Colonic mucosa (tissue), 4 donors: Measurements from ENCODE around the gene NINJ1. TPM values are rescaled to one million over a fixed set of nuclear protein-coding genes. Genes with fewer than 3 reads are reported as not detected.
A peak's percentile ranks its signal among the peaks of the same experiment; 100 is the strongest.

Source experiments
- DNase-seq: peaks from one replicate; pipeline ENCODE4 v3.0.0-alpha.2; 2020
- H3K27ac ChIP-seq: fragments of 200-600 bp; one replicate; pipeline ENCODE4 v1.8.0; 2021
- H3K27me3 ChIP-seq: fragments of 200-600 bp; one replicate; pipeline ENCODE4 v1.8.0; 2021
- H3K36me3 ChIP-seq: fragments of 200-600 bp; one replicate; pipeline ENCODE4 v1.8.0; 2021
- H3K4me1 ChIP-seq: fragments of 200-600 bp; one replicate; pipeline ENCODE4 v1.8.0; 2021; ENCODE audit warnings: mild to moderate bottlenecking
- H3K4me3 ChIP-seq: fragments of 200-600 bp; one replicate; pipeline ENCODE4 v1.8.0; 2021
- H3K9ac ChIP-seq, 2 donors: one replicate each; pipeline ENCODE4 v1.7.0; 2013; ENCODE audit warnings: control low read depth in 2 of 2, low read depth in 2 of 2, low read length in 2 of 2
- H3K9me3 ChIP-seq: fragments of 200-600 bp; one replicate; pipeline ENCODE4 v1.8.0; 2021
- intact Hi-C: fragments of 100-400 bp; cut with DNase I; formaldehyde crosslinking; loops from one replicate; pipeline ENCODE4 v1.14.1; 2022
- total RNA-seq, 2 donors: library from RNA; stranded (reverse); fragmentation: NEBNext Ultra II Directional in 1 of 2; extraction: Animal tissue kit (Norgen Biotek cat#: 25700) in 1 of 2; gene quantifications; one replicate each; pipeline ENCODE4 v1.2.1, GENCODE V29; 2021
- TF ChIP-seq, protein P1 (sequence below): fragments of 200-600 bp; IDR thresholded peaks from one replicate; pipeline ENCODE4 v1.8.0; 2022; ENCODE audit warnings: antibody characterized with exemption, mild to moderate bottlenecking
- donor health status: healthy.
- donor health status: DM: no; HTN: no; CAD: no.
- donor health status: DM: no; HTN: no; CAD: no.

Gene NINJ1
- total RNA-seq, 2 donors from 2014 or later, result 24.5 to 29.4 TPM

DNA sequence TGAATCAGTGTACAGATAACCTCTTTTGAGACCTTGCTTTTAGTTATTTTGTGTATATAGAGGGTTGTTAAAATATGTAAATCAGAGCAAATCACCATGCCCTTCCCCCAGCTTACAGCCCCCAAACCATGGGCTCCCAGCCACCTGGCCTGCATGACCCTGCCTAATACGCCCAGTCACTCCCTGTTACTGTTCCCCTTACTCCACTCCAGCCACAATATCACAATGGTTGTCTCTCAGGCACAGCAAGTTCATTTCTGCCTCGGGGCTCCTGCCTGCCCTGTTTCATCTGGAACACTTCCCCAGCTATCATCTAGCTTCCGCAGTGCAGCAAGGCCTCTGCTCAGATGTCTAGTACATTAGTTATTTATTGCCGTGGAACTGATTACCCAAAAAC is 43.0 kb downstream of the NINJ1 start:
- intact Hi-C loops, result no loop called here
- no peak overlapping the region for H3K4me3 ChIP-seq
- DNase-seq, result peak; percentile 15
- no peak overlapping the region for H3K9ac ChIP-seq
- H3K36me3 ChIP-seq, result no peaks in the 10 kb centered on the region
- TF ChIP-seq, protein P1, sequence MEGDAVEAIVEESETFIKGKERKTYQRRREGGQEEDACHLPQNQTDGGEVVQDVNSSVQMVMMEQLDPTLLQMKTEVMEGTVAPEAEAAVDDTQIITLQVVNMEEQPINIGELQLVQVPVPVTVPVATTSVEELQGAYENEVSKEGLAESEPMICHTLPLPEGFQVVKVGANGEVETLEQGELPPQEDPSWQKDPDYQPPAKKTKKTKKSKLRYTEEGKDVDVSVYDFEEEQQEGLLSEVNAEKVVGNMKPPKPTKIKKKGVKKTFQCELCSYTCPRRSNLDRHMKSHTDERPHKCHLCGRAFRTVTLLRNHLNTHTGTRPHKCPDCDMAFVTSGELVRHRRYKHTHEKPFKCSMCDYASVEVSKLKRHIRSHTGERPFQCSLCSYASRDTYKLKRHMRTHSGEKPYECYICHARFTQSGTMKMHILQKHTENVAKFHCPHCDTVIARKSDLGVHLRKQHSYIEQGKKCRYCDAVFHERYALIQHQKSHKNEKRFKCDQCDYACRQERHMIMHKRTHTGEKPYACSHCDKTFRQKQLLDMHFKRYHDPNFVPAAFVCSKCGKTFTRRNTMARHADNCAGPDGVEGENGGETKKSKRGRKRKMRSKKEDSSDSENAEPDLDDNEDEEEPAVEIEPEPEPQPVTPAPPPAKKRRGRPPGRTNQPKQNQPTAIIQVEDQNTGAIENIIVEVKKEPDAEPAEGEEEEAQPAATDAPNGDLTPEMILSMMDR, result no peak
- no peaks in the 10 kb centered on the region for H3K9me3 ChIP-seq
- H3K27ac ChIP-seq, result no peak overlapping the region
- H3K27me3 ChIP-seq, result no peaks in the 10 kb centered on the region
- H3K4me1 ChIP-seq, result peaks cover 4% of the 10 kb centered on the region

DNA sequence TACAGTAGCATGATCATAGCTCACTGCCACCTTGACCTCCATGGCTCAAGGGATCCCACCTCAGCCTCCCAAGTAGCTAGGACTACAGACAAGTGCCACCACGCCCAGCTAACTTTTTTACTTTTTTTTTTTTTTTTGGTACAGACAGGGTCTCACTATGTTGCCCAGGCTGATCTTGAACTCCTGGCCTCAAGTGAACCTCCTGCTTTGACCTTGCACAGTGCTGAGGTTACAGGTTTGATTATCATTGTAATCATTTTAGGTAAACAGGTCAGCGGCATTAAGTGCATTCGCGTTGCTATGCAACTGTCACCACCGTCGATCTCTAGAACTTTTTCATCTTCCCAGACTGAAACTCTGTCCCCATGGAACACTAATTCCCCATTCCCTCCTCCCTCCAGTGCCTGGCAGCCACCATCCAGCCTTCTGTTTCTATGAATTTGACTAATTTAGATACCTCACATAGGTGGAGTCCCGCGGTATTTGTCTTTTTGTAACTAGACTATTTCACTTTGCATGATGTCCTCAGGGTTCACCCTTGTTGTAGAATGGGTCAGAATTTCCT is 43.9 kb downstream of the NINJ1 start:
- Histone ChIP-seq H3K4me3 (no peak overlapping the region), H3K27ac (no peak overlapping the region), H3K9me3 (no peaks in the 10 kb centered on the region), H3K27me3 (no peaks in the 10 kb centered on the region), H3K9ac (no peak overlapping the region), H3K4me1 (peaks cover 4% of the 10 kb centered on the region), H3K36me3 (no peaks in the 10 kb centered on the region)
- TF ChIP-seq, protein P1, result no peak
- intact Hi-C loops, result no loop called here
- DNase-seq, result peak; percentile 7

DNA sequence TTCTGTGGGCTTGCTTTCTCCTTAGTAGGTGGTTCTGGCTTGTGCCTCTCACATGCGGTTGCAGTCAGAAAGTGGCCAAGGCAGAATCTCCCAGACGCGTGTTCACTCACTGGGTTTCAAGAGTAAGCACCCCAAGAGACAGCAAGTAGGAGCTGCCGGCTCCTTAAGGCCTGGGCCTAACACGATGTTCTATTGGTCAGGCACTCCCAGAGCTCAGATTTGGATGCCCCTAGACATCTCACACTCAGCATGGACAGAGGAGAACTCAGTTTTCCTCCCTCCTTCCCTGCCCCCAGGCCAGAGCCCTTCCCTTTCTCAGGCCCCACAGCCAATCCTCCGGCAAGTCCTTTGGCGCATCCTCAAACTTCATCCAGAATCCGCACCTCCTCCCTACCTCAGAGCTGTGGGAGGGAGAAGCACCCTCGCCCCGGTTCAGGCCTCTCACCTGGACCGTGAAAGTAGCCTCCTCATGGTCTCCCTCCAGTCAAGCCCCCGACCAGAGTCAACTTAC is 44.5 kb downstream of the NINJ1 start:
- Histone ChIP-seq H3K27ac (no peak overlapping the region), H3K36me3 (no peaks in the 10 kb centered on the region), H3K27me3 (no peaks in the 10 kb centered on the region), H3K9me3 (no peaks in the 10 kb centered on the region), H3K4me3 (no peak overlapping the region), H3K4me1 (peaks cover 4% of the 10 kb centered on the region), H3K9ac (no peak overlapping the region)
- TF ChIP-seq, protein P1, result no peak
- intact Hi-C loops, result no loop called here
- DNase-seq, result peak; percentile 15

DNA sequence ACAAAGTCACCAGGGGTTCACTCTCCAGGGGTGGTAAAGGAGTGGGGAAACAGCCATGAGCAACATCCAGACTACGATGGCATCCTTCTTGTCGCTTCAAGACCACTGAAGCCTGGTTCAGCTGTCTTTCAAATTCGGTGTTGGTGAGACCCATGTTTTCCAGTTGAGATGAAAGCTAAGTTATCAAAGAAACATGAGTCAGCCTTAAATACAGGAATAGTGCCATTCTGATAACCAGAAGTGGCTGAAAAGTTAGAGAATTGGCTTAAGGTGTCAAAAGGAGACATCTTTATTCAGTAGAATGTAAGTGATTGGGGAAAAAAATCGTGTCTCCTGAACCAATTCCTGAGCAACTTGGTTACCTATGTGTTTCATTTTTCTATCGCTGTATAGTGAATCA is 45.0 kb downstream of the NINJ1 start:
- H3K9ac ChIP-seq, result no peak overlapping the region
- no peaks in the 10 kb centered on the region for H3K36me3 ChIP-seq
- H3K27me3 ChIP-seq, result no peaks in the 10 kb centered on the region
- H3K9me3 ChIP-seq, result no peaks in the 10 kb centered on the region
- peaks cover 4% of the 10 kb centered on the region for H3K4me1 ChIP-seq
- TF ChIP-seq, protein P1, result no peak
- H3K27ac ChIP-seq, result no peak overlapping the region
- intact Hi-C loops, result no loop called here
- peak; percentile 15 for DNase-seq
- no peak overlapping the region for H3K4me3 ChIP-seq

DNA sequence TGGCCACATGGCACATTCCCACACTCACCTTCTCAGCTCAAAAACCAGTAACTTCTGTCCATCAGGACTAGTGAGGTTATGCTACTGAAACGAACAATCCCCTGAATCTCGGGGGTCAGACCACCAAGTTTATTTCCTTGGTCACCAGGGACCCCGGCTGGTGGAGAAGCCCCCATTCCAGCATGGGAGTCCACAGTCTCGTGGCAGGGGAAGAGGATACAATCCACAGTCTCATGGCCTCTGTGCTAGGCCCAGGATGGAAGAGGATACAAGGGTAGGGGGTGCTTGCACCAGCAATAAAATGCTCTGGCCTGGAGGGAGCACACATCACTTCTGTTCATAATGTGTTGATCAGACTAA is 45.4 kb downstream of the NINJ1 start:
- intact Hi-C loops, result no loop called here
- Histone ChIP-seq H3K36me3 (no peaks in the 10 kb centered on the region), H3K4me1 (peaks cover 4% of the 10 kb centered on the region), H3K9ac (no peak overlapping the region), H3K9me3 (no peaks in the 10 kb centered on the region), H3K4me3 (no peak overlapping the region), H3K27me3 (no peaks in the 10 kb centered on the region), H3K27ac (no peak overlapping the region)
- DNase-seq, result peak; percentile 16
- TF ChIP-seq, protein P1, result no peak
